Measurements from ENCODE around the gene USP8.

GRCh38 chr15:50487287-50487686 lies 63.1 kb downstream of the USP8 start:
- TF ChIP-seq CTCF (conservative IDR thresholded peaks at IDR 0.05; ENCODE audit: low read depth, low read length), result no peak
- no peak for TF ChIP-seq EZH2 (IDR thresholded peaks at IDR 0.05; ENCODE audit: borderline replicate concordance, low read depth, low read length, poor library complexity, severe bottlenecking)

Measured in A673 (cell line).